Activated T-cell treated with anti-CD3 and anti-CD28 coated beads for 48 hours (primary cell): ENCODE results near the gene ITPRID2.
"Not testable (repeated sequence)": the region's sequence is repeated elsewhere in the genome, so short reads cannot be mapped to it uniquely, and the experiment has no call there.

Source experiments
- DNase-seq: peaks from one replicate; pipeline ENCODE4 v3.0.0-alpha.2; 2020; ENCODE audit warnings: low read depth

Gene ITPRID2

GRCh38 chr2:181959508-181959907 lies 68.0 kb downstream of the ITPRID2 start:
- no peak for DNase-seq

GRCh38 chr2:181961167-181961566 lies 69.6 kb downstream of the ITPRID2 start:
- not testable (repeated sequence) for DNase-seq

GRCh38 chr2:181962142-181962541 lies 70.6 kb downstream of the ITPRID2 start:
- DNase-seq = no peak

GRCh38 chr2:181970160-181970794 lies 78.7 kb downstream of the ITPRID2 start:
- no peak for DNase-seq

GRCh38 chr2:181971032-181971431 lies 79.5 kb downstream of the ITPRID2 start:
- no peak for DNase-seq

- DNase-seq = no peak
Measured at GRCh38 chr2:181972431-181973170, 81.1 kb downstream of the ITPRID2 start.

- DNase-seq = no peak
Measured at GRCh38 chr2:181973171-181973783, 81.7 kb downstream of the ITPRID2 start.

- DNase-seq = peak; percentile 22
Measured at GRCh38 chr2:181977661-181978350, 86.3 kb downstream of the ITPRID2 start.

- DNase-seq = no peak
Measured at GRCh38 chr2:181978351-181979150, 87.0 kb downstream of the ITPRID2 start.
